Gastrocnemius medialis (tissue), 4 donors: ENCODE data around the gene PVR.

Experiments
- CTCF ChIP-seq, 5 experiments: fragments of 450-650 bp in 3 of 5; fragments of 200-600 bp in 2 of 5; sonication (generic) in 2 of 5; IDR thresholded peaks in 4 of 5; conservative IDR thresholded peaks in 1 of 5; 1 replicate in 4 of 5; 2 replicates in 1 of 5; pipeline ENCODE4 v1.5.1; 2016 to 2019; ENCODE audit warnings: antibody characterized with exemption in 5 of 5, mild to moderate bottlenecking in 3 of 5, moderate library complexity in 3 of 5
- POLR2A ChIP-seq, 2 donors: fragments of 450-650 bp; IDR thresholded peaks; one replicate each; pipeline ENCODE4 v1.6.1; 2017; ENCODE audit warnings: antibody characterized with exemption in 2 of 2, mild to moderate bottlenecking in 2 of 2, moderate library complexity in 2 of 2

GRCh38 chr19:44598355-44598754 is 45.4 kb upstream of the PVR start:
- TF ChIP-seq CTCF (IDR thresholded peaks at IDR 0.05 in 4 of 5, conservative IDR thresholded peaks at IDR 0.05 in 1 of 5) = no peak
- no peak for TF ChIP-seq POLR2A (IDR thresholded peaks at IDR 0.05)
